ENCODE results near the gene NF1.

GRCh38 chr17:31064707-31065106, 30.1 kb upstream of the NF1 start:
- TF ChIP-seq CTCF (IDR thresholded peaks at IDR 0.05; ENCODE audit: low read depth, low read length) (no peak), POLR2A (IDR thresholded peaks at IDR 0.05; ENCODE audit: extremely low read depth, insufficient read length) (no peak), MAX (IDR thresholded peaks at IDR 0.05; ENCODE audit: low read depth, low read length) (no peak)

Data from NB4 (cell line).